Hematopoietic multipotent progenitor cell treated with erythropoietin and hydrocortisone succinate and interleukin-3 and kit ligand, for 8 days (in vitro differentiated cells): ENCODE results near the gene RBMS3.
"Not testable (repeated sequence)": the region's sequence is repeated elsewhere in the genome, so short reads cannot be mapped to it uniquely, and the experiment has no call there.

ENCODE experiments used
- DNase-seq: peaks from one replicate; pipeline ENCODE4 v3.0.0-alpha.2; 2015

The RBMS3 gene

GRCh38 chr3:29440413-29441305 lies 159.8 kb downstream of the RBMS3 start:
- no peak for DNase-seq

GRCh38 chr3:29441422-29441821 lies 160.6 kb downstream of the RBMS3 start:
- DNase-seq, result no peak

GRCh38 chr3:29447946-29448627 lies 167.2 kb downstream of the RBMS3 start:
- no peak for DNase-seq

GRCh38 chr3:29451920-29452319 lies 171.0 kb downstream of the RBMS3 start:
- DNase-seq, result no peak

- no peak for DNase-seq
Measured at GRCh38 chr3:29452934-29453283, 172.0 kb downstream of the RBMS3 start.

- DNase-seq, result no peak
Measured at GRCh38 chr3:29453284-29454001, 172.6 kb downstream of the RBMS3 start.

- no peak for DNase-seq
Measured at GRCh38 chr3:29454161-29454611, 173.3 kb downstream of the RBMS3 start.

- no peak for DNase-seq
Measured at GRCh38 chr3:29456901-29457300, 176.0 kb downstream of the RBMS3 start.

- DNase-seq, result no peak
Measured at GRCh38 chr3:29463304-29463703, 182.4 kb downstream of the RBMS3 start.

GRCh38 chr3:29465836-29466235 lies 185.0 kb downstream of the RBMS3 start:
- no peak for DNase-seq

- DNase-seq, result no peak
Measured at GRCh38 chr3:29466442-29466841, 185.6 kb downstream of the RBMS3 start.

- no peak for DNase-seq
Measured at GRCh38 chr3:29468187-29468586, 187.3 kb downstream of the RBMS3 start.

- DNase-seq, result not testable (repeated sequence)
Measured at GRCh38 chr3:29473481-29474170, 192.8 kb downstream of the RBMS3 start.

GRCh38 chr3:29475305-29475840 lies 194.5 kb downstream of the RBMS3 start:
- no peak for DNase-seq

- DNase-seq, result no peak
Measured at GRCh38 chr3:29475854-29476253, 195.0 kb downstream of the RBMS3 start.

GRCh38 chr3:29478611-29479010 lies 197.7 kb downstream of the RBMS3 start:
- no peak for DNase-seq

- no peak for DNase-seq
Measured at GRCh38 chr3:29481249-29481648, 200.4 kb downstream of the RBMS3 start.

- DNase-seq, result no peak
Measured at GRCh38 chr3:29481969-29482767, 201.3 kb downstream of the RBMS3 start.

GRCh38 chr3:29484633-29485032 lies 203.8 kb downstream of the RBMS3 start:
- DNase-seq, result no peak

- no peak for DNase-seq
Measured at GRCh38 chr3:29486096-29486495, 205.2 kb downstream of the RBMS3 start.

- no peak for DNase-seq
Measured at GRCh38 chr3:29486917-29487316, 206.0 kb downstream of the RBMS3 start.

GRCh38 chr3:29488922-29489321 lies 208.1 kb downstream of the RBMS3 start:
- DNase-seq, result no peak
